Measurements from ENCODE around the gene TOP2A. TPM values are rescaled to one million over a fixed set of nuclear protein-coding genes. Genes with fewer than 3 reads are reported as not detected.
A peak's percentile ranks its signal among the peaks of the same experiment; 100 is the strongest.
"Not testable (repeated sequence)": the region's sequence is repeated elsewhere in the genome, so short reads cannot be mapped to it uniquely, and the experiment has no call there.

Gene TOP2A
- total RNA-seq, 6 experiments from 2014 or later, result 0.22 to 7.3 (median 3.0) TPM

- DNase-seq (no peak), ATAC-seq (peak in 2 of 4 donors; percentile 45 to 64)
- H3K4me1 ChIP-seq, result no peaks in the 10 kb centered on the region
- H3K27me3 ChIP-seq, result no peaks in the 10 kb centered on the region
- no peak overlapping the region for H3K27ac ChIP-seq
- no peaks in the 10 kb centered on the region for H3K9me3 ChIP-seq
- 83% methylated on average over 14 of the region's 16 CpGs for WGBS (ENCODE audit: insufficient coverage, low coverage, low lambda C conversion rate, missing lambda C conversion rate)
- H3K4me3 ChIP-seq, result no peak overlapping the region
- TF ChIP-seq CTCF (IDR thresholded peaks at IDR 0.05), result no peak
- no peak for TF ChIP-seq POLR2A (IDR thresholded peaks at IDR 0.05)
- intact Hi-C loops (cut with DNase I), result loop anchor here in 1 of 2 donors (5.0 kb wide), 1 partner anchor 36 kb away; no protein-coding TSS in a partner anchor
- H3K36me3 ChIP-seq, result no peaks in the 10 kb centered on the region
Observed at GRCh38 chr17:40371261-40371929, 46.3 kb downstream of the TOP2A start.

GRCh38 chr17:40369923-40370322 is 47.8 kb downstream of the TOP2A start:
- no peaks in the 10 kb centered on the region for H3K4me1 ChIP-seq
- no peaks in the 10 kb centered on the region for H3K9me3 ChIP-seq
- DNase-seq (no peak), ATAC-seq (no peak)
- WGBS (ENCODE audit: insufficient coverage, low coverage, low lambda C conversion rate, missing lambda C conversion rate), result 81% methylated on average over 3 of the region's 7 CpGs
- H3K27ac ChIP-seq, result no peak overlapping the region
- TF ChIP-seq POLR2A (IDR thresholded peaks at IDR 0.05), result no peak
- no peak for TF ChIP-seq CTCF (IDR thresholded peaks at IDR 0.05)
- intact Hi-C loops (cut with DNase I), result loop anchor here in 1 of 2 donors (5.0 to 10.0 kb wide), 2 partner anchors 37 to 115 kb away; no protein-coding TSS in a partner anchor
- no peaks in the 10 kb centered on the region for H3K36me3 ChIP-seq
- H3K4me3 ChIP-seq, result no peak overlapping the region
- no peaks in the 10 kb centered on the region for H3K27me3 ChIP-seq

- not testable (repeated sequence) for H3K27ac ChIP-seq, H3K9me3 ChIP-seq, H3K27me3 ChIP-seq, H3K36me3 ChIP-seq, H3K4me1 ChIP-seq, ATAC-seq, H3K4me3 ChIP-seq
- DNase-seq, result peak in 1 of 3 donors; percentile 34
- whole genome bisulfite sequencing (ENCODE audit: insufficient coverage, low coverage, low lambda C conversion rate, missing lambda C conversion rate), result 80% methylated on average over 1 of the region's 9 CpGs
- intact Hi-C loops (cut with DNase I), result loop anchor here in 1 of 2 donors (10.0 kb wide), 1 partner anchor 117 kb away; no protein-coding TSS in a partner anchor
Observed at GRCh38 chr17:40367728-40368127, 50.0 kb downstream of the TOP2A start.

GRCh38 chr17:40366861-40367518 is 50.7 kb downstream of the TOP2A start:
- Histone ChIP-seq H3K27ac (no peak overlapping the region), H3K27me3 (no peaks in the 10 kb centered on the region), H3K9me3 (no peaks in the 10 kb centered on the region), H3K4me1 (no peaks in the 10 kb centered on the region), H3K4me3 (no peak overlapping the region), H3K36me3 (no peaks in the 10 kb centered on the region)
- TF ChIP-seq CTCF (IDR thresholded peaks at IDR 0.05), result no peak
- TF ChIP-seq POLR2A (IDR thresholded peaks at IDR 0.05), result no peak
- WGBS (ENCODE audit: insufficient coverage, low coverage, low lambda C conversion rate, missing lambda C conversion rate), result no CpG with 5 or more reads among the region's 17 CpGs
- intact Hi-C loops (cut with DNase I), result loop anchor here in 1 of 2 donors (10.0 kb wide), 1 partner anchor 118 kb away; no protein-coding TSS in a partner anchor
- ATAC-seq (no peak), DNase-seq (peak in 1 of 3 donors; percentile 43)
